ENCODE data around the gene NID2.

NID2 gene

GRCh38 chr14:52077256-52077979 is 8.6 kb upstream of the NID2 start:
- TF ChIP-seq POU6F1 (CRISPR knock-in tag; IDR thresholded peaks at IDR 0.05; ENCODE audit: borderline replicate concordance, low read depth) (no peak), TOX (CRISPR knock-in tag; IDR thresholded peaks at IDR 0.05; ENCODE audit: borderline replicate concordance) (no peak), TSHZ2 (CRISPR knock-in tag; IDR thresholded peaks at IDR 0.05) (no peak), ZNF8 (CRISPR knock-in tag; IDR thresholded peaks at IDR 0.05) (no peak), TCF4 (CRISPR knock-in tag; IDR thresholded peaks at IDR 0.05; ENCODE audit: borderline replicate concordance) (no peak), BACH2 (CRISPR knock-in tag; IDR thresholded peaks at IDR 0.05; ENCODE audit: borderline replicate concordance) (no peak), ZNF70 (CRISPR knock-in tag; IDR thresholded peaks at IDR 0.05) (no peak)
- ATAC-seq = no peak

GRCh38 chr14:52076334-52076733 is 7.5 kb upstream of the NID2 start:
- TF ChIP-seq OSR1 (CRISPR knock-in tag; IDR thresholded peaks at IDR 0.05) = no peak
- ATAC-seq = no peak

- ATAC-seq = no peak
- TF ChIP-seq ISL1 (CRISPR knock-in tag; IDR thresholded peaks at IDR 0.05) (no peak), CSDC2 (CRISPR knock-in tag; IDR thresholded peaks at IDR 0.05) (no peak), GLIS3 (CRISPR knock-in tag; IDR thresholded peaks at IDR 0.05) (no peak), CSRNP3 (CRISPR knock-in tag; IDR thresholded peaks at IDR 0.05) (no peak), ZFP30 (CRISPR knock-in tag; IDR thresholded peaks at IDR 0.05) (no peak), PPARA (CRISPR knock-in tag; IDR thresholded peaks at IDR 0.05; ENCODE audit: borderline replicate concordance) (no peak), ESRRG (CRISPR knock-in tag; IDR thresholded peaks at IDR 0.05) (no peak), ZFP3 (CRISPR knock-in tag; IDR thresholded peaks at IDR 0.05) (no peak), PATZ1 (CRISPR knock-in tag; IDR thresholded peaks at IDR 0.05; ENCODE audit: borderline replicate concordance) (no peak), SNAI2 (CRISPR knock-in tag; IDR thresholded peaks at IDR 0.05) (no peak), OSR1 (CRISPR knock-in tag; IDR thresholded peaks at IDR 0.05) (no peak), TCF4 (CRISPR knock-in tag; IDR thresholded peaks at IDR 0.05; ENCODE audit: borderline replicate concordance) (no peak), TOX (CRISPR knock-in tag; IDR thresholded peaks at IDR 0.05; ENCODE audit: borderline replicate concordance) (no peak), BACH2 (CRISPR knock-in tag; IDR thresholded peaks at IDR 0.05; ENCODE audit: borderline replicate concordance) (no peak), CREB5 (CRISPR knock-in tag; IDR thresholded peaks at IDR 0.05; ENCODE audit: low read depth) (no peak), POU6F1 (CRISPR knock-in tag; IDR thresholded peaks at IDR 0.05; ENCODE audit: borderline replicate concordance, low read depth) (no peak), ZNF565 (CRISPR knock-in tag; conservative IDR thresholded peaks at IDR 0.05; ENCODE audit: low read depth) (no peak), ZC3H10 (CRISPR knock-in tag; IDR thresholded peaks at IDR 0.05) (no peak)
Observed at GRCh38 chr14:52075371-52075770, 6.5 kb upstream of the NID2 start.
